Duodenal mucosa (tissue), 2 donors: ENCODE data around the gene STK4.

Experiments used
- H3K27ac ChIP-seq: one replicate; pipeline ENCODE4 v1.7.0; 2013; ENCODE audit warnings: low read depth, low read length
- H3K27me3 ChIP-seq, 2 donors: one replicate each; pipeline ENCODE4 v1.7.0; 2013; ENCODE audit warnings: low read length in 2 of 2, control low read depth in 1 of 2; ENCODE audit not compliant: insufficient read depth in 2 of 2, control insufficient read depth in 1 of 2
- H3K36me3 ChIP-seq, 2 donors: one replicate each; pipeline ENCODE4 v1.7.0; 2013; ENCODE audit warnings: low read length in 2 of 2, control low read depth in 1 of 2; ENCODE audit not compliant: insufficient read depth in 2 of 2, control insufficient read depth in 1 of 2
- H3K4me1 ChIP-seq, 2 donors: one replicate each; pipeline ENCODE4 v1.7.0; 2013; ENCODE audit warnings: low read length in 2 of 2, control low read depth in 1 of 2; ENCODE audit not compliant: insufficient read depth in 2 of 2, control insufficient read depth in 1 of 2
- H3K4me3 ChIP-seq, 2 donors: one replicate each; pipeline ENCODE4 v1.7.0; 2013; ENCODE audit warnings: low read length in 2 of 2, low read depth in 1 of 2
- H3K9ac ChIP-seq, 2 donors: one replicate each; pipeline ENCODE4 v1.7.0; 2013; ENCODE audit warnings: low read length in 2 of 2, low read depth in 1 of 2
- H3K9me3 ChIP-seq, 2 donors: one replicate each; pipeline ENCODE4 v1.7.0; 2013; ENCODE audit warnings: low read length in 2 of 2, control low read depth in 1 of 2; ENCODE audit not compliant: control insufficient read depth in 1 of 2

The STK4 gene

DNA sequence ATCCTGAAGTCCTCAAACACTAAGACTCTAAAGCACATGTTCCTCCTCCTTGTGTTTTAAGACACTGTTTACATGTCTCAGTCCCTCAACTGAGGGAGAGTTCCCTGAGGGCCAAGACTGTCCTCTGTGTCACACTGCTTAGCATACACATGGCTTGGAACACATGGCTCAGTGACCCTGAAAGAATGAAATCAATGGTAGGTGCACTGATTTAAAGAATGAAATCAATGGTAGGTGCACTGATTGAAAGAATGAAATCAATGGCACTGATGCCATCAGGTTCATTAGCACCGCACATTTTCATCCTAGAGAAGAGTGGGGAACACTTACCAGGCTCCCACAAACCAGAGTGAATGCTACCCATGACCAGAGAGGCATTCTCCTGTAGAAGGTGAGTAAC lies 15.9 kb upstream of the STK4 start:
- H3K27me3 ChIP-seq, result no peaks in the 10 kb centered on the region

GRCh38 chr20:44952731-44953130 lies 13.6 kb upstream of the STK4 start:
- H3K36me3 ChIP-seq, result peaks cover 46 to 81% of the 10 kb centered on the region in 2 donors
- H3K9ac ChIP-seq, result no peak overlapping the region
- H3K4me3 ChIP-seq, result no peak overlapping the region
- H3K4me1 ChIP-seq, result no peaks in the 10 kb centered on the region
- H3K27ac ChIP-seq, result no peak overlapping the region
- no peaks in the 10 kb centered on the region for H3K27me3 ChIP-seq
- H3K9me3 ChIP-seq, result no peaks in the 10 kb centered on the region

More for the DNA sequence above, 15.9 kb upstream of the STK4 start:
- Histone ChIP-seq H3K27ac (no peak overlapping the region), H3K9me3 (no peaks in the 10 kb centered on the region), H3K36me3 (peaks cover 57 to 90% of the 10 kb centered on the region in 2 donors), H3K4me1 (no peaks in the 10 kb centered on the region), H3K4me3 (no peak overlapping the region), H3K9ac (no peak overlapping the region)

DNA sequence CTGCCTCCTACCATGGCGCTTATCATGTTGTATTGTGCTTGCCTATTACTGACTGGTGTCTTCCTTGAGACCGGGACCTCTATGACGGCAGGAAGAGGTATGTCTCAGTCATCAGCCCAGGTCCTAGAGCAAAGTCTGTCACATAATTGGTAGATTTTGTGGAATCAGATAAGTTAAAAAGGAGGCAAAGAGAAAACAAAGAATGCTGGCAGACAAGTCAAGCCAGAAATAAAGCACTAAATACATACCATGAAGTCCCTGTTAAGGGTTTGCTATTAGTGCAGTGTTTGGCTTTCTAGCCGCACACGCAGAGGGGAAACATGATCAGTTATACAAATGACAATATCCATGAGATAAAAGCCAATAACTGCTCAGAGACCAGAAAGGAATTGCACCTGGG lies 12.1 kb upstream of the STK4 start:
- H3K27me3 ChIP-seq, result no peaks in the 10 kb centered on the region
- no peak overlapping the region for H3K9ac ChIP-seq
- H3K4me1 ChIP-seq, result peaks cover 3 to 11% of the 10 kb centered on the region in 2 donors
- no peak overlapping the region for H3K4me3 ChIP-seq
- no peak overlapping the region for H3K27ac ChIP-seq
- H3K9me3 ChIP-seq, result no peaks in the 10 kb centered on the region
- H3K36me3 ChIP-seq, result peaks cover 38 to 66% of the 10 kb centered on the region in 2 donors

DNA sequence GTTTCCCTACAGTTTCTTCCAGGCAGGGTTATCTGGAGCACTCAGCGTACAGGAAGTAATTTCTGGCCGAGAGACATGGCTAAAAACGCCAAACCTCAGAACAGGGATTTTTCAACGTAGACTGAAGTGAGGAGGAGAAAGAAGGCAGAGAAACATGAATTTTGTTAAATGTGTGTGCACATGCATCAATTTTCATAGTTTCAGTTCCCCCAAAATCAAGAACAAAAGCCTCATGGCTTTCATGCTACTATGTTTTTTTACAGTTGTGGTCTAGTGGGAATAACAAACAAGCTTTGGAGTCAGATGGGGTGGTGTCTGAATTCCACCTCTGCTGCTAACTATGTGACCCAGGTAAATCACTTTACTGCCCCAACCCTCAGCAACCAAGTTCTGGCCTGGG lies 11.0 kb upstream of the STK4 start:
- H3K4me1 ChIP-seq, result peaks cover 7 to 15% of the 10 kb centered on the region in 2 donors
- no peaks in the 10 kb centered on the region for H3K27me3 ChIP-seq
- H3K27ac ChIP-seq, result no peak overlapping the region
- H3K9me3 ChIP-seq, result no peaks in the 10 kb centered on the region
- H3K36me3 ChIP-seq, result peaks cover 31 to 60% of the 10 kb centered on the region in 2 donors
- no peak overlapping the region for H3K4me3 ChIP-seq
- H3K9ac ChIP-seq, result no peak overlapping the region

DNA sequence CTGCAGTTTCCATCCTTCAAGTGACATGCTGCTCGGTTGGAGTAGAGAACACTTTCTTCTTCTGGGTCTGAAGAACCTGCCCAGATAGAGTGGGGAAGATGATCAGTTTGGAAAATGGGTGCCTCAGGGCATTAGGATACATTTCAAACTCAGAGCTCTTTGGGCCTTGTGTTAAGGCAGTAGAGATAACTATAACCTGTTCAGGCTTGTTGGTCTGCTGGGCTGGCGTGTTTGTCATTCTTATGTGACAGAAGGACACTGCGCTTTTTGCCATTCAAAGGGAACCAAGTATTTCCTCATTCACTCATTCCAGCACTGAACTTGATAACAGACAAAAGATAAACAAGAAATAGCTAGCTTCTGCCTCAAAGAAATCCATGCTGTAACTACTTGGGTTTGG lies 9.9 kb upstream of the STK4 start:
- Histone ChIP-seq H3K9me3 (no peaks in the 10 kb centered on the region), H3K9ac (no peak overlapping the region), H3K36me3 (peaks cover 20 to 49% of the 10 kb centered on the region in 2 donors), H3K4me3 (no peak overlapping the region), H3K4me1 (peaks cover 13 to 19% of the 10 kb centered on the region in 2 donors), H3K27me3 (no peaks in the 10 kb centered on the region), H3K27ac (no peak overlapping the region)

GRCh38 chr20:44958276-44958675 lies 8.0 kb upstream of the STK4 start:
- Histone ChIP-seq H3K9ac (no peak overlapping the region), H3K9me3 (no peaks in the 10 kb centered on the region), H3K27me3 (no peaks in the 10 kb centered on the region), H3K36me3 (peaks cover 15 to 30% of the 10 kb centered on the region in 2 donors), H3K4me3 (no peak overlapping the region), H3K27ac (no peak overlapping the region), H3K4me1 (peaks cover 13 to 19% of the 10 kb centered on the region in 2 donors)

DNA sequence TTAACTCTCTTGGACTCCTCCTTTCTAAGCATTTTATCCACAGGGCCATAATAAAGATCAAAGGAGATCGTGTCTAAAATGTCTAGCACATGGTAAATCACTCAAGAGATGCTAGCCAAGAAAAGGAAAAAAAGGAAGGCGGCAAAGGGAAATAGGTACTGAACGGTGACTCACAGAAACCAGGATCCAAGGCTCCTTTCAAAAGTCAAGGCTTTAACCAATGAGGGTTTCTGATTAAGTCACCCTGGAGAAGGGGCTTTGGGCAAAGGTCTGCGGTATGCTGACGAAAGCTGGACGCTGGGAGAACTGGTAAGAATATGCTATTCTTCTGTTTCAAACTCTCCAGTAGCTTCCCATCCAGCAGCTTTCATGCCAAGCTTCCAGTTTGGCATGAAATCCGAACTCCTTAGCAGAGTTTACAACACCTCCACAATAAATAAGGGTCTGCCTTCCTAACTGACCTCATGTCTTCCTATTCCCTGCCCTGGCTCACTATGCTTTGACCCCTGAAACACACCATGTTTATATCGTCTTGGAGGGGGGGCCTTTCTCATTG lies 7.2 kb upstream of the STK4 start:
- Histone ChIP-seq H3K27ac (no peak overlapping the region), H3K9me3 (no peaks in the 10 kb centered on the region), H3K9ac (peak overlapping the region; percentile 56 to 81), H3K4me3 (peak overlapping the region; percentile 73 to 86), H3K4me1 (peaks cover 13 to 19% of the 10 kb centered on the region in 2 donors), H3K36me3 (peaks cover 15 to 22% of the 10 kb centered on the region in 2 donors), H3K27me3 (no peaks in the 10 kb centered on the region)

DNA sequence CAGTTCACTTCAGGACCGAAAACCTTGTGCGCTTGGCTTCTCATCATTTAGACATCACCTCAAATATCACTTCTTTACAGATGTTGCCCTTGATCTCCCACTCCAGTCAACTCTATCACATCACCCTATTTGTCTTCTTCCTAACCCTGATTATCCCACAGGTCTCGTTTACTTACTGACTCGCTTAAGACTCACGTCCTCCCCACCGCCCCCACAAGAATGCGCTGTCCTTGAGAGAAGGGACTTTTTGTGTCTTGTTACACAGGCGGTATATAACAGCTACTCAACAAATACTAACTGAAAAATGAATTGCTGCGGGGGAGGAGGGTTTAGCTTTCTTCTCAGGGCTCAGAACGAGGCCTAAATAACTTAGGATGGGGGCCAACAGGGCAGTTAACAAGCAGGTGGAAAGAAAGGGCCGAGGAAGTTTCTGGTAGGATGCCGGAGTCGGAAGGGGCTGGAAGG lies 6.6 kb upstream of the STK4 start:
- H3K27me3 ChIP-seq, result no peaks in the 10 kb centered on the region
- H3K4me1 ChIP-seq, result peaks cover 13 to 19% of the 10 kb centered on the region in 2 donors
- peak overlapping the region; percentile 56 to 81 for H3K9ac ChIP-seq
- H3K9me3 ChIP-seq, result no peaks in the 10 kb centered on the region
- no peak overlapping the region for H3K27ac ChIP-seq
- peak overlapping the region; percentile 73 to 86 for H3K4me3 ChIP-seq
- H3K36me3 ChIP-seq, result peaks cover 11 to 17% of the 10 kb centered on the region in 2 donors

DNA sequence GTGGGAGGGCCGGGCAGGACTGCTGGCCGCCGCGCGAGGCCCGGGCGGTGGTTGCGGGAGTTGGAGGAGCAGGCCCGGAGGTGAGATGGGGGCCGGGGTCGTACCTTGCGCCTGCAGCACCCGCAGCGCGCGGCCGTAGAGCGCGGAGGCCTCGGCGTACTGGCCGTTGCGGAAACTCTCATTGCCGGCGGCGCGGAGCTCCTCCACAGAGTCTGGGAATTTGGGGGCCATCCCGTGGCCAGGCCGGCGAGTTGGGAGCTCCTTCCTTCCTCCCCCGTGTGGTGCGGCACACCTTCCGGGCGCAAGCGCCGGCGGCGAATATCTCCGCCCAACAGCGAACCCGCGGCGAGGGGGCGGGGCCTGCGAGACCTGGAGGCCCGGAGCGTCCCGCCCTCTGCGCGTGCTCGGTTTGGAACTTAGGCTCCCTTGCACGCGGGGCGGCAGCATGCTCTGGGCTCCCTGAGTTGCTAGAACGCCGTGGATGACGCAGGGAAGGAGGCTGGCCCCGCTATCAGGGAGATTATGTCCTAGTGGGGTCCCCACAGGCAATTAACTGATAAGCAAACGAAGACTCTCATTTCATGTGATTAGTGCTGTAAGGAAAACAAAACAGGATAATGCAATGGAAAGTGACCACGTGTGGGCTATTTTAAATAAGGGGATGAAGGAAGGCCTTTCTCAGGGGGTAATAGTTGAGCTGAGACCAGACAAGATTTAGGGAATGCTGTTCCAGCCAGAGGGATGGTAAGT lies 6.0 kb upstream of the STK4 start, which contains the start of gene TOMM34:
Gene TOMM34, minus strand, starts transcription at position 295 of the 750 bp plus-strand sequence. Its CDS starts 64 bp downstream, at position 231.
- Histone ChIP-seq H3K36me3 (peaks cover 5 to 11% of the 10 kb centered on the region in 2 donors), H3K4me3 (peak within 1 kb of the TSS; percentile 73 to 86), H3K27me3 (no peaks in the 10 kb centered on the region), H3K4me1 (peaks cover 15 to 21% of the 10 kb centered on the region in 2 donors), H3K9ac (peak within 1 kb of the TSS; percentile 56 to 81), H3K27ac (no peak within 1 kb of the TSS), H3K9me3 (no peaks in the 10 kb centered on the region)
